Prostate gland (tissue), 2 donors: Measurements from ENCODE around the gene JTB. TPM values are rescaled to one million over a fixed set of nuclear protein-coding genes. Genes with fewer than 3 reads are reported as not detected.

Experiments used
- DNase-seq: peaks from one replicate; pipeline ENCODE4 v3.0.0-alpha.2; 2019; ENCODE audit warnings: low spot score
- H3K27ac ChIP-seq, 2 donors: fragments of 200-600 bp; sonication (generic); 2 replicates each; pipeline ENCODE4 v1.5.1; 2017 to 2019
- H3K27me3 ChIP-seq: fragments of 200-600 bp; sonication (generic); replicated peaks from 2 replicates; pipeline ENCODE4 v1.5.1; 2019; ENCODE audit not compliant: insufficient read depth
- H3K36me3 ChIP-seq, 2 donors: fragments of 200-600 bp; sonication (generic); 1 replicate in 1 of 2; 2 replicates in 1 of 2; pipeline versions ENCODE4 v1.5.1 to v1.8.1; 2017 to 2019
- H3K4me1 ChIP-seq: fragments of 200-600 bp; sonication (generic); replicated peaks from 2 replicates; pipeline ENCODE4 v1.5.1; 2019
- H3K4me3 ChIP-seq, 2 donors: fragments of 200-600 bp; sonication (generic); 2 replicates each; pipeline ENCODE4 v1.5.1; 2017 to 2019
- H3K9me3 ChIP-seq: fragments of 200-600 bp; sonication (generic); 2 replicates; pipeline ENCODE4 v1.5.1; 2017
- POLR2A ChIP-seq: fragments of 450-650 bp; IDR thresholded peaks from one replicate; pipeline ENCODE4 v1.6.1; 2016; ENCODE audit warnings: antibody characterized with exemption, mild to moderate bottlenecking
- POLR2AphosphoS5 ChIP-seq: sonication (generic); formaldehyde crosslinking; IDR thresholded peaks from one replicate; pipeline ENCODE4 v1.6.1; 2017; ENCODE audit warnings: antibody characterized with exemption
- WGBS: methylation state at CpG from one replicate; pipeline ENCODE4 v1.1.5; 2018; 5-methylcytosine and 5-hydroxymethylcytosine counted together
- intact Hi-C: fragments of 100-400 bp; cut with DNase I; formaldehyde crosslinking; loops from one replicate; pipeline ENCODE4 v1.14.2; 2022
- total RNA-seq, 2 donors: library from RNA; depleted of rRNA; stranded (reverse); fragments of >200 nt; gene quantifications; one replicate each; pipeline ENCODE4 v1.1.0, GENCODE V29; 2016
- TF ChIP-seq, protein P1 (sequence below), 4 experiments: fragments of 200-600 bp in 2 of 4; fragments of 450-650 bp in 2 of 4; sonication (generic) in 2 of 4; IDR thresholded peaks; 1 replicate in 3 of 4; 2 replicates in 1 of 4; pipeline ENCODE4 v1.5.1; 2016 to 2019; ENCODE audit warnings: antibody characterized with exemption in 4 of 4, mild to moderate bottlenecking in 2 of 4, moderate library complexity in 2 of 4

JTB gene
- total RNA-seq, 2 donors from 2014 or later, result 234 to 404 TPM

DNA sequence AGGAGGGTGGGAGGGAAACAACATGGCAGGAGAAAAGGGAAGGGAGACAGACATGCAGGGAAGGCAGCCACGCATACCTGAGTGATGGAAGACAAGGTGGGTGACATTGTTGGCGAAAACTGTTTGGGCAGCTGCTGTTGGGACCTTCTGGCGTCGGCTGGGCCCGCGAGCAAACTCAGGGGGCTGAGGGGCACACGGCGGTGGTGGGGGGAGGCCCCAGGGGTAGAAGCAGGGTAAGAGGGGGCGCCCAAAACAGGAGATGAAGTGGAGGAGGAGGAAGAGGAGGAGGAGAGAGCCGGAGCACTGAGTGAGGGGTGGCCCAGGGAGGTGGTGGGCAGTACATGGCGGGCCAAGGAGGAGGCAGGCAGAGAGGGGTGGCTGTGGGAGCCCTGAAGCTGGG is 26.3 kb downstream of the JTB start:
- H3K9me3 ChIP-seq, result no peaks in the 10 kb centered on the region
- no peak overlapping the region for H3K27ac ChIP-seq
- WGBS, result 88% methylated on average over 11 of the region's 11 CpGs
- H3K4me3 ChIP-seq, result no peak overlapping the region
- no peak for DNase-seq
- TF ChIP-seq, protein P1, sequence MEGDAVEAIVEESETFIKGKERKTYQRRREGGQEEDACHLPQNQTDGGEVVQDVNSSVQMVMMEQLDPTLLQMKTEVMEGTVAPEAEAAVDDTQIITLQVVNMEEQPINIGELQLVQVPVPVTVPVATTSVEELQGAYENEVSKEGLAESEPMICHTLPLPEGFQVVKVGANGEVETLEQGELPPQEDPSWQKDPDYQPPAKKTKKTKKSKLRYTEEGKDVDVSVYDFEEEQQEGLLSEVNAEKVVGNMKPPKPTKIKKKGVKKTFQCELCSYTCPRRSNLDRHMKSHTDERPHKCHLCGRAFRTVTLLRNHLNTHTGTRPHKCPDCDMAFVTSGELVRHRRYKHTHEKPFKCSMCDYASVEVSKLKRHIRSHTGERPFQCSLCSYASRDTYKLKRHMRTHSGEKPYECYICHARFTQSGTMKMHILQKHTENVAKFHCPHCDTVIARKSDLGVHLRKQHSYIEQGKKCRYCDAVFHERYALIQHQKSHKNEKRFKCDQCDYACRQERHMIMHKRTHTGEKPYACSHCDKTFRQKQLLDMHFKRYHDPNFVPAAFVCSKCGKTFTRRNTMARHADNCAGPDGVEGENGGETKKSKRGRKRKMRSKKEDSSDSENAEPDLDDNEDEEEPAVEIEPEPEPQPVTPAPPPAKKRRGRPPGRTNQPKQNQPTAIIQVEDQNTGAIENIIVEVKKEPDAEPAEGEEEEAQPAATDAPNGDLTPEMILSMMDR (IDR thresholded peaks at IDR 0.05), result no peak
- TF ChIP-seq POLR2A (no peak), POLR2AphosphoS5 (no peak)
- no peaks in the 10 kb centered on the region for H3K4me1 ChIP-seq
- intact Hi-C loops, result no loop called here
- no peaks in the 10 kb centered on the region for H3K27me3 ChIP-seq
- peaks cover 15 to 19% of the 10 kb centered on the region in 2 donors for H3K36me3 ChIP-seq

GRCh38 chr1:153946622-153947241 is 30.7 kb downstream of the JTB start, which contains the start of gene DENND4B:
Gene DENND4B (minus strand): TSS chr1:153946718. CDS start chr1:153944374, 2,344 bp downstream.
- intact Hi-C loops, result loop anchor here (5.0 kb wide), 3 partner anchors 41 to 149 kb away; partner anchors contain the start of gene RAB13
- peak; percentile 71 for DNase-seq
- H3K36me3 ChIP-seq, result peaks cover 8% of the 10 kb centered on the region in 2 donors

GRCh38 chr1:153945795-153946621 is 31.5 kb downstream of the JTB start:
- peak; percentile 61 for DNase-seq
- no peaks in the 10 kb centered on the region for H3K27me3 ChIP-seq
- intact Hi-C loops, result loop anchor here (5.0 kb wide), 3 partner anchors 41 to 149 kb away; partner anchors contain the start of gene RAB13

More at GRCh38 chr1:153946622-153947241, 30.7 kb downstream of the JTB start, which contains the start of gene DENND4B:
- Histone ChIP-seq H3K4me1 (no peaks in the 10 kb centered on the region), H3K27me3 (no peaks in the 10 kb centered on the region), H3K4me3 (peak within 1 kb of the TSS; percentile 92 to 95), H3K9me3 (no peaks in the 10 kb centered on the region), H3K27ac (peak within 1 kb of the TSS; percentile 92 to 96)
- TF ChIP-seq, protein P1 (IDR thresholded peaks at IDR 0.05), result peak; percentile 92 to 93 (median 93)
- TF ChIP-seq POLR2AphosphoS5 (peak; percentile 48), POLR2A (no peak)
- 10% methylated on average over 21 of the region's 28 CpGs for WGBS

GRCh38 chr1:153945131-153945794 is 32.2 kb downstream of the JTB start:
- Histone ChIP-seq H3K4me1 (no peaks in the 10 kb centered on the region), H3K9me3 (no peaks in the 10 kb centered on the region), H3K27me3 (no peaks in the 10 kb centered on the region), H3K4me3 (peak overlapping the region; percentile 92 to 95), H3K36me3 (no peaks in the 10 kb centered on the region), H3K27ac (peak overlapping the region; percentile 92 to 96)
- 39% methylated on average over 12 of the region's 12 CpGs for WGBS
- DNase-seq, result no peak
- no peak for TF ChIP-seq POLR2A
- no peak for TF ChIP-seq POLR2AphosphoS5
- TF ChIP-seq, protein P1 (IDR thresholded peaks at IDR 0.05), result no peak
- intact Hi-C loops, result loop anchor here (5.0 kb wide), 3 partner anchors 42 to 148 kb away; partner anchors contain the start of gene RAB13

More at GRCh38 chr1:153945795-153946621, 31.5 kb downstream of the JTB start:
- peaks cover under 1 to 2% of the 10 kb centered on the region in 2 donors for H3K36me3 ChIP-seq
- no peaks in the 10 kb centered on the region for H3K4me1 ChIP-seq
- H3K9me3 ChIP-seq, result no peaks in the 10 kb centered on the region
- peak overlapping the region; percentile 92 to 96 for H3K27ac ChIP-seq
- peak; percentile 73 for TF ChIP-seq POLR2A
- TF ChIP-seq, protein P1 (IDR thresholded peaks at IDR 0.05), result no peak
- peak; percentile 59 for TF ChIP-seq POLR2AphosphoS5
- under 1% methylated on average over 52 of the region's 95 CpGs for WGBS
- peak overlapping the region; percentile 92 to 95 for H3K4me3 ChIP-seq
